C4-2B (cell line): Measurements from ENCODE around the gene STIM1.

ENCODE experiments used
- H3K27ac ChIP-seq: fragments of 450-650 bp; 2 replicates; pipeline ENCODE4 v1.5.1; 2017
- ZFX ChIP-seq: fragments of 450-650 bp; IDR thresholded peaks from 2 replicates; pipeline ENCODE4 v1.6.1; 2017
- TF ChIP-seq, protein P1 (sequence below): fragments of 450-650 bp; conservative IDR thresholded peaks from 2 replicates; pipeline ENCODE4 v1.5.1; 2017; ENCODE audit warnings: mild to moderate bottlenecking

Gene STIM1

DNA sequence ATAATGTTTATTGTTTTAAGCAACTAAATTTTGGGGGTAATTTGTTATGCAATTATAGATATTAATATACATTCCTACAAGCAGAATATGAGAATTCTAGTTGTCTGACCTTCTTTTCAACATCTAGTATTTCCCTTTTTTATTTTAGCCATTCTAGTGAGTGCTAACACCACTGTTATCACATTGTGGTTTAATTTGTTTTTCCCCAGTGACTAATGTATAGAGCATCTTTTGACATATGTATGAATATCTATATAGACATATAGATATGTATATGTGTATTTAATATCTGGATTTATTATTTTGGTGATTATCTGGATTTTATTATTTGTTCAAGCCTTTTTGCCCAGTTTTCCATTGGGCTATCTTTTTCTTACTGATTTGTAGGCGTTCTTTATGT lies 66.6 kb downstream of the STIM1 start:
- TF ChIP-seq, protein P1, sequence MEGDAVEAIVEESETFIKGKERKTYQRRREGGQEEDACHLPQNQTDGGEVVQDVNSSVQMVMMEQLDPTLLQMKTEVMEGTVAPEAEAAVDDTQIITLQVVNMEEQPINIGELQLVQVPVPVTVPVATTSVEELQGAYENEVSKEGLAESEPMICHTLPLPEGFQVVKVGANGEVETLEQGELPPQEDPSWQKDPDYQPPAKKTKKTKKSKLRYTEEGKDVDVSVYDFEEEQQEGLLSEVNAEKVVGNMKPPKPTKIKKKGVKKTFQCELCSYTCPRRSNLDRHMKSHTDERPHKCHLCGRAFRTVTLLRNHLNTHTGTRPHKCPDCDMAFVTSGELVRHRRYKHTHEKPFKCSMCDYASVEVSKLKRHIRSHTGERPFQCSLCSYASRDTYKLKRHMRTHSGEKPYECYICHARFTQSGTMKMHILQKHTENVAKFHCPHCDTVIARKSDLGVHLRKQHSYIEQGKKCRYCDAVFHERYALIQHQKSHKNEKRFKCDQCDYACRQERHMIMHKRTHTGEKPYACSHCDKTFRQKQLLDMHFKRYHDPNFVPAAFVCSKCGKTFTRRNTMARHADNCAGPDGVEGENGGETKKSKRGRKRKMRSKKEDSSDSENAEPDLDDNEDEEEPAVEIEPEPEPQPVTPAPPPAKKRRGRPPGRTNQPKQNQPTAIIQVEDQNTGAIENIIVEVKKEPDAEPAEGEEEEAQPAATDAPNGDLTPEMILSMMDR, result no peak
- no peak for TF ChIP-seq ZFX
- H3K27ac ChIP-seq, result no peak overlapping the region

DNA sequence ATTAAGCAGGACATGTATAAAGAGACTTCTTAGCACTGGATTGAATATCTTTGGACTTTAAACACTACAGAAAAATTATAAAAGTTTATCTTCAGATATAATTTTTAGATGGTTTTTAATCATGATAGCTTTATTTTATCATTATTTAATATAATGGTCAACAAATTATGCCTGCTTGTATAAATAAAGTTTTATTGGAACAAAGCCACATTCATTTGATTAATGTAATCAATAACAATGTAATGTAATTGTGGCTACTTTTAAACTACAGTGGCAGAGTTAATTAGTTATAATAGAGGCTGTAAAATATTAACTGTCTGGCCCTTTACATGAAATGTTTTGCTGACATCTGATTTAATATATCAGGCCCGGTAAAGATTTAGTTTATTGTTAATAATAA lies 70.0 kb downstream of the STIM1 start:
- TF ChIP-seq, protein P1, result no peak
- TF ChIP-seq ZFX, result no peak
- H3K27ac ChIP-seq, result no peak overlapping the region

DNA sequence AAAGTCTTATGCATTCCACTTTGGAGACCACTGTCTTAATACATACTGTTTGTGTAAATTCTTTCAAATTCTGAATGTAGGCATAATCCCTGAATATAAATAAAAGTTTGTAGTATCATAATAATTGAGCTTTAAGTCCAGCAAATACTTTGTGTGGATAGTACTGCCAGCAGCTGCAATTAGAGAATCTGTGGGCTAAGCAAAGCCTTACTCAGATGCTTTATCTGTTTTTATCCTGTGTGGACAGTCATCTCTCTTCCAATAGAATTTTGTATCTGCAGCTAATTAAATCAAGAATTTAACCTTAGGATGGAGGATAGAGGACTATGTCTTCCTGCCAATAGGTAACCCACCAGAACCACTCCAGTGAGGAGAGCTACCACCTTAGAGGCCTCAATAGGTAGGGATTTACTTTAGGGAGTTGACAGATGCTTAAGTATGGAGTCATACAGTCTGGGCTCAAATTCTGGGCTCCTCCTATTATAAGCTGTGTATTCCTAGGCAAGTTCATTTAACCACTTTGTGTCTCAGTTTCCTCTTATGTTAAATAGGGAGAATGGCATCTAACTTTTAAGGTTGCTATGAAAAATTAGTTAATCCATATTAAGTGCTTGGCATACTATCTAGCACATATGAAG lies 71.1 kb downstream of the STIM1 start:
- no peak for TF ChIP-seq ZFX
- TF ChIP-seq, protein P1, result no peak
- no peak overlapping the region for H3K27ac ChIP-seq

DNA sequence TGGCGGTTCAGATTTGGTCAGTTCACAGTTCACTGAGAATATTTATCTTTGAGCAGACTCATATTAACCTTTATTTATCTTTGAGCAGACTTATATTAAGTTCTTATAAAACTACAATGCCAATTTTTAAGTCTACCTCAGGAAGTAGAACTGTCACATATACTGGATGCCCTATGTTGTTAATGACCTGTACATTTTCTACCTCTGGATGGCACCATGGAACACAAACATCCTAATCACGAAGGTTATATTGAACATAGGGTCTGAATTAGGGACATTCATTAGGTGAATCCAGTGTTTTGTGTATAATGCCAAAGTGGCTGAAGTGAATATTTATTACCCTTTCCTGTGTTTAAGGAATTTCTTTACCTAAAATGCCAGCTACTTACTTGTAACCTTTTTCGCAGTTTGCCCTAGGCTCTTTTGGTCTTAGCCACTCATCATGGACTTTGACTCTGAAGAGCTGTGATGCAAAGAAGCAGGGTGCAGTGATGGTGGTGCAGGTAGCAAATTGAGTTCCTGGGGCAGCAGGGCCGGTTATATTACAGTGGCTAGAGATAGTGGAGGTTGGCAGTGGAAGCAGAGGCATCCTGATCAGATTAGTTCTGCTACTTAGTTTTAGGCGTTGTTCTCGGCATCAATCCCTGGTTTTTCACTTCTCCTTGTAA lies 71.8 kb downstream of the STIM1 start:
- TF ChIP-seq ZFX, result no peak
- TF ChIP-seq, protein P1, result peak; percentile 11
- no peak overlapping the region for H3K27ac ChIP-seq

DNA sequence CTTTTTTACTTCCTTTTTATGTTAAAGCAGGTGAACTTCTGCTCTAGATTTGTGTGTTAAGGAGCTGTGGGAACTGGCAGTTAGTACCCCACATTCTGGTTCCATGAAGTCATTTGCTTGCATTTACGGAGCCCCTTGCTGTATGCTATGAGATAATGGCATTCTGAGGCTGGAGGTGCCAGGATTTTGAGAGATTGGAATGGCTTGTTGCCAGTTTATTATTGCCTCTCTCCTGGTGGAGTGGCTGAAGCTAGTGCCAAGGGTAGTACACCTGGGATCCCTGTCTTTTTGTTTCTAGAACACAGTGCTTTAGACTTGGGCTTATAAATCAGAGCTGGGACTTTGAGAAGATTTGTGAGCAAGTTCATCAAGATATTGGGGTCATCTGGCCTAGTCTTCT lies 73.8 kb downstream of the STIM1 start:
- TF ChIP-seq, protein P1, result no peak
- TF ChIP-seq ZFX, result no peak
- H3K27ac ChIP-seq, result no peak overlapping the region; the same call in 1 of the 2 replicates

DNA sequence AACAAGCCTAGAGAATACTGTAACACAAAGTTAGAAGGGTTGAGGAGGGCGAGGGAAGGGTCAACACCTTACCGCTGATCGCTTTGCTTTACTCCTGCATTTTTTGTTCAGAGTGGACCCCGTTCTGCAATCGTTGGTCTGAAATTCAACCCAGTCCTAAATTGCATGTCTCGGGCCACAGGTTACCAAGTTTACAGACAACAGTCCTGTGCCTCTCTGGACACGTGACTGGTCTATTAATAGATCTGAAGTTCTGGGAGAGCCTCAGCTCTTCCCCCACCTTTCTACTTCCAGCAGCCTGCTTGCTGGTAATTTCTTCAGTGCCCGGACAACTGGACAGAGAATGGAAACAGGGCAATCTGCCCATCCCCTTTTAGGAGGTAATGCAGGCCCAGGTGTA lies 74.2 kb downstream of the STIM1 start:
- H3K27ac ChIP-seq, result no peak overlapping the region; the same call in 1 of the 2 replicates
- TF ChIP-seq, protein P1, result no peak
- TF ChIP-seq ZFX, result no peak

DNA sequence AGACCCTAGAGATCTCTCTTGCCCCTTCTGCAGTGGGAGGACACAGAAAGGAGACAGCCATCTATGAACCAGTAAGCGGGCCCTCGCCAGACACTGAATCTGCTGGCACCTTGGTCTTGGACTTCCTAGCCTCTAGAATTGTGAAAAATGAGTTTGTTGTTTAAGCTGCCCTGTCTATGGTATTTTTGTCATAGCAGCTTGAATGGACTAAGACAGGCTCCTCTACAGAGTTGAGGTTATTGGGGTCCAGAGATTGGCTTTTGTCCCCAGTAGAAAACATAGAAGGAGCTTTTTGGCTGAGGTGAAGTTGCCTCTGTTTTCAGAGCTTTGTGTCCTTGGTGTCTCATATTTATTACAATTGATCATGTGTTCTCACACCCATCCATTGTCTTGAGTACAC lies 77.2 kb downstream of the STIM1 start:
- H3K27ac ChIP-seq, result no peak overlapping the region
- TF ChIP-seq, protein P1, result no peak
- no peak for TF ChIP-seq ZFX
